Measurements from ENCODE around the gene IQCN.
A peak's percentile ranks its signal among the peaks of the same experiment; 100 is the strongest.

The IQCN gene

DNA sequence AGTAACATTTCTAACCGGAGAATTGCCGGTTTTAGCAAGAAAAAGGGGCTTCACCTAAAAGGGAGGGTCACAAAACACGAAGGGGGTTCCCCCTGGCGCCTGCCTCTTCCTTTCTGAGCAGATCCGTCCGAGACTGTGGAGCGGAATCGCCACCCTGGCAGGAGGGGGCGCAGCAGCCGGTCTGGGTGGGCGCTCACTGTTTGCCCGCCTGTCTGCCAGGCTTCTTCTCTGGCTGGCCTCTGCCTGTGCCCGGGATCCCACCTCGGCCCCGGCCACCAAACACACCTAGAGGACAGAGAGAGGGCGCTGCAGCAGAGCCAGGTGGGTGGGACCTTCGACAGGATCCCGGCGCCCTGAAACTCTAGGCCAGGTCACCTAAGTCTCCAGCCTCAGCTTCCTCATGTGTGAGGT, 33.0 kb upstream of the IQCN start:
- DNase-seq, result peak in 1 of 56 donors; percentile 50

GRCh38 chr19:18306888-18307260, 32.6 kb upstream of the IQCN start:
- DNase-seq, result peak in 29 of 56 donors; percentile 5 to 63 (median 25)

DNA sequence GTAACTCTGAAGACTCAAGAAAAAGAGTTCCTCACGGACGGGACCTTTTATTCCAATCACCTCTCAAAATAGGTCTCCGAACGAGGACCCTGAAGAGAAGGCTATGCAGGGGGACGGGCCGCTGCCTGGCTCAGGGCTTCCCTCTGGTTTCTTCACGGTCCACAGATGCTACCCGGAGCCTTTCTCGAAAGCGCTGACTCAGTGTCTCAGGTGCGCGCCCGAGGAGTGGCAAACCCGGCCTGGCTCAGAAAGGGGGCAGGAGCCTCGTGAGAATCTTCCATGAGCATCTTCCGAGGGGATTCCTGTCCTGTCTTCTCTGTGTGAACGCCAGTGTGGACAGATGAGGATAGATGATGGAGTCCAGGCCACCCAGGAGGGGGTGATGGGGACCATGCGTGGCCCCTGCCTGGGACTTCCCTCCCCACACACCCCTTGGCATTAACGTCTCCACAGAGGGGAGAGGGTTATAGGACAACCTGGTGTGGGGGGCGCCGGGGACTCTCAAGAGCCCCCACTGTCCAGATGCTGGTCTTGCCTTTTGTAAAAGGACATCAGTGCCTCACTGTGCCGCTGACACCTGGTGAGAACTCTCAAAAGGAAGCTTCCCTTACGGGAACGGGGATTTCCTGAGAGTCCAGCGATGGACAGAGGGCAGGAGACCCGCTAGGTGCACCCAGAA, 32.1 kb upstream of the IQCN start:
- DNase-seq, result no peak

GRCh38 chr19:18304458-18305310, 30.4 kb upstream of the IQCN start:
- peak in 54 of 56 donors; percentile 22 to 90 (median 70) for DNase-seq

GRCh38 chr19:18304208-18304457, 29.9 kb upstream of the IQCN start:
- peak in 4 of 56 donors; percentile 45 to 79 (median 54) for DNase-seq

DNA sequence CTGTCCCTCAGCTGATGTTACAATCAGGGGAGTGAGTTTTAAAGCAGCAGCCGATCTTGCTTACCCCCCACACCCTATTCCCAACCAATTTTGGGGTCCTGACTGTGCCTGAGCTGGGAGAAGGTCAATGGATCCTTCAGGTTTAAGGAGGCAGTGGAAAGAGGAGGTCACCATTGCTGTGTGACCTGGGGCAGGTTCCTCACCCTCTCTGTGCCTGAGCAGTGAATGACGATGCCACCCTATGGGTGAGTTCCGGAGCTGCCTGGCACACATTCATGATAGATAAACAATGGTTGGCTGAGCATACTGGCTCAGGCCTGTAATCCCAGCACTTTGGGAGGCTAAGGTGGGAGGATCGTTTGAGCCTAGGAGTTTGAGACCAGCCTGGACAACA, 27.5 kb upstream of the IQCN start:
- no peak for DNase-seq

GRCh38 chr19:18300930-18301717, 26.9 kb upstream of the IQCN start:
- DNase-seq, result peak in 1 of 56 donors; percentile 17

GRCh38 chr19:18299654-18300053, 25.4 kb upstream of the IQCN start:
- no peak for DNase-seq

DNA sequence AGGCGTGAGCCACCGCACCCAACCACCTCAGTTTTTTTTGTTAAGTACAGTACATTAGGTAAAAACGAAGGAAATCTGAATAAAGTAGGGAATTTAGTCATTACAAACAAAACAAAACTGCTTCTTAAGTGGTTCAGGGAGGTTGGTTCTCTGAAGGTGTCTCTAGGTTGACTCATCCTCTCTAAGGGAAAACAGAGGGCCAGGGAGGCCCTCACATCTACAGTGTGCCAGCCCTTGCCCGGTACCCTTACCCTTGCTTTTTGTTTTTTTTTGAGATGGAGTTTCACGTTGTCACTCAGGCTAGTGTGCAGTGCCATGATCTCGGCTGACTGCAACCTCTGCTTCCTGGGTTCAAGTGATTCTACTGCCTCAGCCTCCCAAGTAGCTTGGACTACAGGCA, 24.3 kb upstream of the IQCN start:
- no peak for DNase-seq

GRCh38 chr19:18297308-18297707, 23.1 kb upstream of the IQCN start:
- DNase-seq, result no peak

DNA sequence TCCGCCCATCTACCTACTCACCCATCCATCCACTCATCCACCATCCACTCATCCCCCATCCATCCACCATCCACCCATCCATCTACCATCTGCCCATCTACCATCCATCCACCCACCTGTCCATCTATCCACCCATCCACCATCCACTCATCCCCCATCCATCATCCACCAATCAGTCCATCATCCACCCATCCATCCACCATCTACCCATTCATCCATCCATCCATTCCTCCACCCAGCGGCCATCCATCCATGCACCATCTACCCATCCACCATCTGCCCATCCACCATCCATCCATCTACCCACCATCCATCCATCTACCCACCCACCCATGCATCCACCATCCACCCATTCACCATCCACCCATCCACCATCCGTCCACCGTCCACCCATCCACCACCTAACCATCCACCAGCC, 20.8 kb upstream of the IQCN start:
- no peak for DNase-seq

- DNase-seq, result peak in 38 of 56 donors; percentile 9 to 70 (median 40)
These were observed 20.2 kb upstream of the IQCN start for GRCh38 chr19:18294467-18294864.

GRCh38 chr19:18293642-18294466, 19.6 kb upstream of the IQCN start:
- peak in 3 of 56 donors; percentile 7 to 52 (median 35) for DNase-seq

DNA sequence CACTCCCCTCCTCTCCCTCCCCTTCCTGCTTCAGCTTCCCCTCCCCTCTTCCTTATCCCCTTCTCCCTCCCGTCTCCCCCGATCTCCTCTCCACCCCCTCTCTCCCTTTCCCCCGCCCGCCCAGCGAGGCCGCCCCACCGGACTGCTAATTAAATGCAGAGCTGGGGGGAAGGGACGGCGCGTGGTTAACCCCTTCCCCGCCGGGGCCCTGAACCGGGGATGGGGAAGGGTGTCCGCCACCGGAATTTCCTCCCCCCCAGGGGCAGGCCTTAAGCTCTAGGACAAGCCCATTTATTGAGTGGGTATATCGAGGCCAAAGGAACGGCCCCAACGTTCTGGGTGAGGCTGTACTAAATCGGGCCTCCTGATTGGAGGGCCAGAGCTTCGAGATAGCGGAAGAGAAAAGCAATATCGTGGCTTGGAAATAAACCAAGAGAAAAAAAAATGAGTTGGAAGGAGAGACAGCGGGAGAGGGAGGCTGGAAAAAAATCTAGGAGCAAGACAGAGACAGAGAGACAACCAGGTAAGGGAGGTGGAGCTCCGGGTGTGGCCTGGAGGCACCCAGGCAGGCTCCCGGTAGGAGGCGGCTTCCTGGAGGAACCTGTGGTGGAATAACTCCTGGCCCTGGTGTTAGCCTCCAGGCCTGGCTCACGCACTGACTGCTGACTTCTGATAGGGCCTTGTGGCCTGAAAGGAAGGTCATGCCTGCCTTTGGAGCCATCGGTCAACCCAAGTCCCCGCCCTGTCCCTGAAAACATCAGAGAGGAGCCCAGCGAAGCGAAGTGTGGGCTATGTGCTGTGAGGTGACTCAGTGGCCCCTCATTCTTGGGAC, 18.8 kb upstream of the IQCN start:
- peak in 52 of 56 donors; percentile 19 to 85 (median 62) for DNase-seq

DNA sequence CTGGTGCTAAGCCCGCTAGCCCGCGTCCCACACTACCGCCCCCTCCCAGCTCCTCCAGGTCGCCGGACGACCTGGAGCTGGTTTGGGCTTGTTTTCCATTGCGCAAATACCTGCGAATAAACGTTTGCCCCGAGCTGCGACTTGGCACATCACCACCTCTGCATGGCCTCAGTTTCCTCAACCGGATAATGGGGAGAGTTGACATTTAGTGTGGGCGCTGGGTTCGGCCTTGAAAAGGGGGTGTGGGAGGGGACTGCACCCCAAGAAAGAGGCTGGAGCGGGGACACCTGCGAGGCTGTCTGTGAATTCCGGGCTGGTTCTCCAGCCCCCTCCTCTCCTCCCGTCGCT, 18.2 kb upstream of the IQCN start:
- DNase-seq, result peak in 1 of 56 donors; percentile 68

- peak in 53 of 56 donors; percentile 22 to 86 (median 70) for DNase-seq
These were observed 17.6 kb upstream of the IQCN start for GRCh38 chr19:18291590-18292461.

DNA sequence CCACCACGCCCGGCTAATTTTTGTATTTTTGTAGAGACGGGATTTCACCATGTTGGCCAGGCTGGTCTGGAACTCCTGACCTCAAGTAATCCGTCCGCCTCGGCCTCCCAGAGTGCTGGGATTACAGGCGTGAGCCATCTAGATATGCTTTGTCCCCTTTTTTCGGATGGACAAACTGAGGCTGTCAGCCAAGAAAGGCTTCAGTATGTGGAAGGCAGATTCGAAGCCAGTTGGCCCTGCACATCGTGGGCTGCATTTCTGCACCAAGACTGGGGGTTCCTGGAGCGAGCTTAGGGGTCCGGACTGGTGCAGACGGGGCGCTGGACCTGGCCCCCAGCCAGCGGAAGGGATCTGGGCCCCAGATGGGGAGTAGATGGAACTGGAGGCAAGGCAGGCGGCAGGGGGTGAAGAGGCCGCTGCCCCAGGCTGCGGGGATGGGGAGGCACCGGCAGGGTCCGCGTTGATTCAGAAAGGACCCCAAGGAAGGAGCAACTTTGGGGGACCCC, 16.8 kb upstream of the IQCN start:
- peak in 2 of 56 donors; percentile 34 to 54 for DNase-seq

- peak in 1 of 56 donors; percentile 11 for DNase-seq
These were observed 16.2 kb upstream of the IQCN start for GRCh38 chr19:18290302-18291018.

Data from amygdala (tissue), 56 donors.